Stimulated activated CD8-positive, alpha-beta memory T cell treated with anti-CD3 and anti-CD28 coated beads, Interleukin-15, amount 100 ng/mL, for 48 hours (primary cell): ENCODE results near the gene ZNF526.

Source experiments
- DNase-seq, 2 donors: peaks; one replicate each; pipeline ENCODE4 v3.0.0-alpha.2; 2020; ENCODE audit warnings: low read depth in 2 of 2

The ZNF526 gene

DNA sequence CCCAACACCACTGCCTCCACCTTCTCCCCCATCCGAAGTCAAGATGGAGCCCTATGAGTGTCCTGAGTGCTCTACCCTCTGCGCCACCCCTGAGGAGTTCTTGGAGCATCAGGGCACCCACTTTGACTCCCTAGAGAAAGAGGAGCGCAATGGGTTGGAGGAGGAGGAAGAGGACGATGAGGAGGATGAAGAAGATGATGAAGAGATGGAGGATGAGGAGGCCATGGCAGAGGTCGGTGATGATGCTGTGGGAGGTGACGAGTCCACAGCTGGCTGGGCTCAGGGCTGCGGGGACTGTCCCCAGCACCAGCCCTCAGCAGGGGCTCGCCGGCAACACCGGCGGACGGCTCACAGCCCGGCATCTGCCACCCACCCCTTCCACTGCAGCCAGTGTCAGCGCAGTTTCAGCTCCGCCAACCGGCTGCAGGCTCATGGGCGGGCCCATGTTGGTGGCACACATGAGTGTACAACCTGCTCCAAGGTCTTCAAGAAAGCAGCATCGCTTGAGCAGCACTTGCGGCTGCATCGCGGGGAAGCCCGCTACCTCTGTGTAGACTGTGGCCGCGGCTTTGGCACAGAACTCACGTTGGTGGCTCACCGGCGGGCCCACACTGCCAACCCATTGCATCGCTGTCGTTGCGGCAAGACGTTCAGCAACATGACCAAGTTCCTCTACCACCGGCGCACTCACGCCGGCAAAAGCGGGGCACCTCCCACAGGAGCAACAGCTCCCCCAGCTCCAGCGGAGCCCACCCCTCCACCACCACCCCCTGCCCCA lies 5.0 kb downstream of the ZNF526 start:
- DNase-seq = no peak

DNA sequence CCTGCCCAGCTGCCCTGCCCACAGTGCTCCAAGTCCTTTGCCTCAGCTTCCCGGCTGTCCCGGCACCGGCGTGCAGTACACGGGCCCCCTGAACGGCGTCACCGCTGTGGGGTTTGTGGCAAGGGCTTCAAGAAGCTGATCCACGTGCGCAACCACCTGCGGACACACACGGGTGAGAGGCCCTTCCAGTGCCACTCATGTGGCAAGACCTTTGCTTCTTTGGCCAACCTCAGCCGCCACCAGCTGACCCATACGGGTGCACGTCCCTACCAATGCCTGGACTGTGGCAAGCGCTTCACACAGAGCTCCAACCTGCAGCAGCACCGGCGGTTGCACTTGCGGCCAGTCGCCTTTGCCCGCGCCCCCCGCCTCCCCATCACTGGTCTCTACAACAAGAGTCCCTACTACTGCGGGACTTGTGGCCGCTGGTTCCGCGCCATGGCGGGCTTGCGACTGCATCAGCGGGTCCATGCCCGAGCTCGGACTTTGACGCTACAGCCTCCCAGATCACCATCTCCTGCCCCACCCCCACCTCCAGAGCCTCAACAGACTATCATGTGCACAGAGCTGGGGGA lies 5.7 kb downstream of the ZNF526 start:
- no peak for DNase-seq

DNA sequence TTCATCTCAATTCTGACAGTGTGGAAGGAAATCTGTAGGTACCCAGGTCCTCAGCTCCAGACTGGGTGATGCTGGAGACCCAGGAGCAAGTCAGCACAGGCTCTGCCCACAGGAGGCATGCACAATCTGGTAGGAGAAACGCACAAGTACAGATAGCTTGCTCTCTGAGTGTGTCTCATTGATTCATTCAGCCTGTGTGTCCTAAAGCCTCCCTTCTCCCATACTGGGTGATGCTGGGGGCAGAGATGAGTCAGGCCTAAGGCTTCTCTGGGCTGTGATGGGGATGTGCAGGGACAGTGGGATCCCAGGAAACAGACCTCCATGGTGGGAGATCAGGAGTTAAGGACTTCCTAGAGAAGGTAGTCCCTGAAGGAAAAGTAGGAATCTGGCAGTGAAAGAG lies 6.8 kb downstream of the ZNF526 start:
- DNase-seq = no peak

DNA sequence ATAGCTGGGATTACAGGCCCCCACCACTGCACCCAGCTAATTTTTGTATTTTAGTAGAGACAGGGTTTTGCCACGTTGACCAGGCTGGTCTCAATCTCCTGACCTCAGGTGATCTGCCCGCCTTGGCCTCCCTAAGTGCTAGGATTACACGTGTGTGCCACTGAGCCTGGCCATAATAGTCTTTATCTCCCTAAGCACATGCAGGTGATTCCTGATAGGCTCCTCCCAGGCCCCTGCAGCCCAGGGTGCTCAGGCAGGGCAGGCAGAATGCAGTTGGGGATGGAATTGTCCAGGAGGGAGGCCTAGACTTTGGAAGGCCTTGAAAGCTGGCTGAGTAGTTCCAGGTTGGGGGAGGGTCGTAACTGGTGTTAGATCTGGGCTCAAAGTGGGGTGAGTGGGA lies 8.5 kb downstream of the ZNF526 start:
- DNase-seq = no peak

DNA sequence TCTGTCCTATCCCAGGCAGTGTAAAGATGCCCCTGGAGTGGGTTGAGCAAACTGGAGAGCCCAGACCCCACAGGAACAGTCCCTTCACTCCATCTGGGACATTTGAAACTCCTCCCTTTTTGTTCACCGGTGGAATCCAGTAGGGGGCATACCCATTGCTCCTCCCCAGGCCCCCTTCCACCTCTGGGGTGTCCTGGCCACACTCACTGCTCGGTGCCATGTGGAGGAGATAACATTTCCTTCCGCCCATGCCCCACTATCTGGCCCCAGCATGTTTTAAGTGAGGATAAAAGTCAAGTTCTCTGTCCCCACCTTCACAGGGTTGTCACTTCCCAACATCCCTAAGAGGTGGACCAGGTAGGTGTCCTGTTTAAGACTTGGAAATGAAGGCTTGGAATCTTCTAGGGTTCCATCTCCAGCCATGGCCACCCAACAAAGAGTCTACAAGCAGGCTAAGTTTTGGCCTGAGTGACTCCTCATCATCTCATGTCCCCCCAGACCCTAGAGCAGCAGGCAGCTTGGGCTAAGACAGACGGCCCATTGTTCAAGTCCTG lies 9.3 kb downstream of the ZNF526 start:
- DNase-seq = no peak

DNA sequence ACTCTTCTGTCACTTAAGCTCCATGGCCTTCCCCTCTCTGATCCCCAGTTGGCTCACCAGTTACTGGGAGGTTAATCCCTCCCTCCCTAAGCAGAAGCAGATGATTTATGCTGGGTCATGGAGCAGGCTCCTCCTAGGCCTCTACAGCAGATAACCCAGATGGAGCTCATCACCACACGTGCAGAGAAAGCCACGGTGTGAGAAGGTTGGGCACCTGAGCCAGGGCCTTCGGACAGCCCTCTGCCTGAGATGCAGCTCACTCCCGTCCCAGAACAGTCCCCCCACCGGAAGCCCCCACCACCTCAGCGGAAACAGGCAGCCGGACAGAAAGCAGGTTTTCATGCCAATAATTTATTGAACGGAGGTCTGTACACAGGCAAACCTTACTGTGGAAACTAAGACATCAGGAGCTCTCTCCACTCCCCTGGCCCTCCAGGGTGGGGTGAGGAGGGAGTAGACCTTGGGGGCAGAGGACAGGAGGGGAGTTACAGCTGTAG lies 9.8 kb downstream of the ZNF526 start:
- no peak for DNase-seq

DNA sequence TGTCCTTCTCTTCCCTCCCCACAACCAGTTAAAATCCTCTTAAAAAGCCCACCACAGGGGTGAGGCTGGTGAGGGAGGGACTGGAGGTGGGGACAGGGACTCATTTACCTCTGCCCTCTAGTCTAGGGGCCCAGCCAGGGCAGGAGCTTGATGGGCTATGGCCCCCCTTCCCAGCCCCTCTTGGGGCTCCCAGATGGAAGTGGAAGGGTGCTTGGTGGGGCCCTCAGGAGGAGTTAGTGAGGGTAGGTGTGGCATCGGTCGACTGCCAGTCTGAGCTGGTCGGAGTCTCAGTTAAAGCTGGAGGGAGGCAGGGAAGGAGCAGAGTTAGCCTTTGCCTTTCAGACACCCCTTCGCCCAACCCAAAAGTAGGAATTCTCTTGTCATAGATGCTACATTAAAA lies 10.5 kb downstream of the ZNF526 start:
- no peak for DNase-seq

DNA sequence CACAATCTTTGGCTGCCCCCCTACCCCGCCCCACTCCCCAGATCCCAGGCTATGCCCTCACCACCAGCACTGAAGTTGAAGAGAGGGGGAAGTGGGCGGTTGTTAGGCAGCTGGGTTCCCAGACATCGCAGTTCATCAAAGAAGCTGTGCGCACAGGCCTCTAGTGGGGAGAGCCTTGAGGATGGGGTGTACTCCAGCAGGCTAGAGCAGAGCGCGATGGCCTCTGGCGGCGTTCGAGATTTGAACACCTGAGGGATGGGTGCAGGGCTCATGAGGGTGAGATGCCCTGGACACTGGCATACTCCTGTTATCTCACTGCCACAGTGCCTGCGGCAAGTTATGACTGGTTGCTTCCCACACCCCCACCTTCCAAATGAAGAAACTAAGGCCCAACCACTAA lies 12.3 kb downstream of the ZNF526 start:
- no peak for DNase-seq

DNA sequence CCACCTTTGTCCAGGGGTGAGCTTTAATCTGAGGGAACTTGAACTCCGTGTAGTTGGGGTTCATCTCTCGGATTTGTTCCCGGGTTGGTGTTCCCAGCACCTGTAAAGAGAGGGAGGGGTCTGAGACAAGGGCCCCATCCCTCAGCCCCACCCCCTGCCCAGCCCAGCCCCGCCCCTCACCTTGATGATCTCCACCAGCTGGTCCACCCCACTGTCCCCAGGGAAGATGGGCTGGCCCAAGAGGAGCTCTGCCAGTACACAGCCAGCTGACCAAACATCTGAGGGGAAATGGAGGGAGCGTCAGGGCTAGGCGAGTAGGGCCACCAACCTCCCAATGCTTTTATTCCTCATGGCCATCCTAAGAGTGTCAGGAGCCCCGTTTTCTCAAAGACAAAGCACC lies 13.0 kb downstream of the ZNF526 start:
- DNase-seq = no peak

DNA sequence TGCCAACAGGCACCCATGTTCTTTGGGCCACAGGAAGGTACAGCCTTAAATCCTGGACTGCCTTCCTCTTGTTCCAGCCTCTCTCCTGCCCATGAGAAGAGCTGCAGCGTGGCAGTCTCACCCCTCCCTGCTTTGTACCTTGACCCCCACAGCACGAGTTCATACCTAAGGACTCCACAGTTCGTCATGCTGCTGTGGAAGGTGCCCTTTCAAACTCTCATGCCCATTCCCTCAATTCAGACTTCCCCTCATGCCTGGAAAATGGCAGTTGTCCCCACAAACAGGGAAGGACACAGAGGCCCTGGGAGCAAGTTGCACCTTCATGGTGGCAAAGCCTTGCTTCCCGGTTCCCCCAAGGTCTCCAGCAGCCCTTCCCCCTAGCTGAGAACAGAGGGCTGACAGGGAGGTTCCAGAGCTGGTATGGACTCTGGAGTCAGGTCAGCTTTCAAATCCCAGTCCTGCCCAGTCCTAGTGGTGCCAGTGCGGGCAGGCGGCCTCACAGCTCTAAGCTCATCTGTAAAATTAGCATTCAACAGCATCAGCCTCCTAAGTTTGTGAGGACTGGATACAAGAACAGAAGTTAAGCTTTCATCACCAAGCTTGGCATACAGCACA lies 13.7 kb downstream of the ZNF526 start:
- DNase-seq = no peak

DNA sequence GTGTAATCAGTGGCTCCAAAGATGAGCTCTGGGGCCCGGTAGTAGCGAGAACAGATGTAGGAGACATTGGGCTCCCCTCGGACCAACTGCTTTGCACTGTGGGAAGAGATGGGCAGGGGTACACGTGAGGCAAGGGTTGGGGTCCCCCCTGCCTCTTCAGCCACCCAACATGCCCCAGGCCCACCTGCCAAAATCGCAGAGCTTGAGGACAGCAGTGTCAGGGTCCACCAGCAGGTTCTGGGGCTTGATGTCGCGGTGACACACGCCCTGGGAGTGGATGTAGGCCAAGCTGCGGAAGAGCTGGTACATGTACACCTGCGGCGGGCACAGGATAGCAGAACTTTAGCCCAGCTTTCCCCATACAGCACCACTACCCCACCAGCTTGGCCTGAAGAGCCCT lies 14.3 kb downstream of the ZNF526 start:
- no peak for DNase-seq

DNA sequence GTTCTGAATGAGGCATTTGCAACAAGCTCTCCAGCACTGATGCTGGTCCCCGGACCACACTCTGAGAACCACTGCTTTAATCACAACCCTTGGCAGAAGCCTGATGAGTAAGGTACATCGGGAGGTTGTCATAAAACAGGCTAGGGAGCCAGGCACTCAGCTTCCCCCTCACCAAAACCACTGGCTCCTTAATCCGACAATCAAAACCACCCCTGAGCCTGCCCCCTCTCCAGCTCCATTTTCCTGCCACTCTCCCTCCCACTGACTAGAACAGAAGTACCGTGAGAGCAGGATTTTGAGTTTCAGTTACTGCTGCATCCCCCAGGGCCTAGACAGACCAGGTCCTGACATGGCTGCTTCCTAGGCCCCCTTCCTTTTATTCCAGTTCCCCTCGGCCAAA lies 15.1 kb downstream of the ZNF526 start:
- no peak for DNase-seq

DNA sequence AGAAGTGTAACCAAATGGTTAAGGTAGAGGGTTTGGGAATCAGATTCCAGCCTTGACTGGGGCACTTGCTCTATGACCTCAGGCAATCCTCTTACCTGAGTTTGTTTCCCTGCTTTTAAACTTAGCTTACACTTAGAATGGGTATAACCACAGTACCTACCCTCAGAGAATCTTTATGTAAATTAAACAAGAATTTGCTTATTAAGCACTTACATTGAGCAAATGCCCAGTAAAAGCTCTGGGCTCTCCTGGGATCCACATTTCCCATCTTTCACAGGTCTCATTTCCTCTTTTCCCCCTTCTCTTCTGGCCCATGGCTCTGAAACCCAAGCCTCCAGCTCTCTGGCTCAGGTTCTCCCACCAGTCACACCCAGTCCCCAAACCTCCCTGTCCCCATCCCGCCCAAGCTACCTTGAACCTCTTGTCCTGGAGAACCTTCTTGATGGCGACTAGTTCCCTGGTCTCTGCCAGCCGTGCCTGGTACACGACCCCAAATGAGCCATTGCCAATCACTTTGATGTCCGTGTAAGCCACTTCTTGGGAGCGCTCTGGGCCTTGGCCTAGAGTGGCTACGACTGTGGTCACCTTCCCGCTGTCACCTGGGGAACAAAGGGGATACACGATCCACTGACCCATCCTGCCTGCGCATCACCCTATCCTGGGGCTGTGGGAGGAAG lies 19.6 kb downstream of the ZNF526 start:
- no peak for DNase-seq

DNA sequence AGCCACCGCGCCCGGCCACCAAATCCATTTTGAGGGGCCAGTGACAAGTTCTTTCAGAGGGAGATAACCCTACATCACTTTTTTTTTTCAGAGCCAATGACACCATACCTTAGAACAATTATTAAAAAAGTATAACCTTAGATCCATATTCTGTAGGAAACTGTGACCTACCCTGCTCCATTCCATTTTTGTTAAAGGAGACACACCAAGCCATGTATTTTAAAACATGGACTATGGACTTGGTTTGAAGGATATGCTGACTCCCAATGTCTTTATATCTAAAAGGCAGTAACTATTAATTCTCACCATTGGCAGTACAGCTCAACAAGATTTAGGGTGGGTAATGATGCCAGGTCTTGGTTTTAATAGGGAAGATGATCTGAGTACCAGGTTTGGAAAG lies 21.2 kb downstream of the ZNF526 start:
- no peak for DNase-seq

DNA sequence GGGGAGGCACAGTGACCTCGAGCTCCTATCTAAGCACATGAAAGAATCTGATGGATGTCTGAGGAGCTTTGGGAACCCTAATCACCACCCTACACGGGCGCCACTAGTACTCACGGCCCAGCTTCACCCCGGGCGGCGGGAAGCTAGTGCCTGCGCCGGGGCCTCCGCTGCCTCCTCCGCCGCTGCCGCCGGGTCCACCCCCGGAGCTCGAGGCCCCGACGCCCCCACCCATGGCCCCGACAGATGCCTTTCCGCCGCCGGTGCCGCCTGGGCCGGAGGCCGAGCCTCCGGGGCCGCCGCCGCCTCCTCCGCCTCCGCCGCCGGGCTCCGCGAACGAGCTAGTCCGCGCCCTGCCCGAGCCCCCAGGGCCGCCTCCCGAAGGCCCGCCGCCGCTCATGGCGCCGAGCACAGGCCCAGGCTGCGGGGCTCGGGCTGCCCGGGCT lies 22.0 kb downstream of the ZNF526 start:
- DNase-seq = no peak

DNA sequence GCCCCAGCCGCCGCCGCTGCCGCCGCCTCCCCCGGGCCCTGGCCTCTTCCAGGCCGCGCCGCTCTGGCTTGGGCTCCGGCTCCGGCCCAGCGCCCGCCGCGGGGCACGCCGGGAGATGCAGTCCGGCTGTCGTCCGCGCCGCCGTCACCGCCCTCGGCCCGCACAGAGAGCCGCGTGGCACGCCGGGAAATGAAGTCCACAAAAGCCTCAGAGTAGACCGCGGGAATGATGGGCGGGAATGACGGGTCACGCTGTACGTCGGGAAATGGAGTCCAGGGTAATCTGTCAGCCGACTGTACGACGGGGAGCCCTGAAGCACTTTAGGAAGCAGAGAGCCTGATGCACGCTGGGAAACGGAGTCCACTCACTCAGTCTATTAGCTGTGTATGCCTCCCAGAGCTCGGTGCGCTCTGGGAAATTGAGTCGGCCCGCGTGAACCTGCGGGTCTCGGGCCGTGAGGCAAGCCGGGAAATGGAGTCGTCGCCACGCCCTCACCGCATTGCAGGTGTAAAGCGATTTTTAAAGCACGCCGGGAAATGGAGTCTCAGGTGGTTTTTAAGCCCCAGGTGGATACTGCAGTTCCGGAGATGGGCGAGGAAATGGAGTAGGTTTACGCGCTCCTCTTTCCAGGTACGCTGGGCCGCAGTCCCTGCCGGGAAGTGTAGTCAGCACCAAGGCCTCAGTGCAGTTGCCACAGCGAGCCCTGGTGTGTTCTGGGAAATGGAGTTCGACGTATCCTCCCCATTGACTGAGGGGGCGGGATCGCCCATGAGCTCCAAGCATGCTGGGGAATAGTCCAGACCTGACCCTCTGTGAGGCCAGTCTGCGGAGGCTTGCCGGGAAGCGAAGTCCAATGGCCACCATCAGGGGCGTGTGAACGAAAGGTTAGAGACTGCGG lies 22.6 kb downstream of the ZNF526 start, which contains the start of gene GSK3A:
Gene GSK3A (minus strand): TSS at position 91 of the 898 bp plus-strand sequence. CDS start 137 bp downstream, outside the sequence.
- peak; percentile 91 to 95 for DNase-seq

DNA sequence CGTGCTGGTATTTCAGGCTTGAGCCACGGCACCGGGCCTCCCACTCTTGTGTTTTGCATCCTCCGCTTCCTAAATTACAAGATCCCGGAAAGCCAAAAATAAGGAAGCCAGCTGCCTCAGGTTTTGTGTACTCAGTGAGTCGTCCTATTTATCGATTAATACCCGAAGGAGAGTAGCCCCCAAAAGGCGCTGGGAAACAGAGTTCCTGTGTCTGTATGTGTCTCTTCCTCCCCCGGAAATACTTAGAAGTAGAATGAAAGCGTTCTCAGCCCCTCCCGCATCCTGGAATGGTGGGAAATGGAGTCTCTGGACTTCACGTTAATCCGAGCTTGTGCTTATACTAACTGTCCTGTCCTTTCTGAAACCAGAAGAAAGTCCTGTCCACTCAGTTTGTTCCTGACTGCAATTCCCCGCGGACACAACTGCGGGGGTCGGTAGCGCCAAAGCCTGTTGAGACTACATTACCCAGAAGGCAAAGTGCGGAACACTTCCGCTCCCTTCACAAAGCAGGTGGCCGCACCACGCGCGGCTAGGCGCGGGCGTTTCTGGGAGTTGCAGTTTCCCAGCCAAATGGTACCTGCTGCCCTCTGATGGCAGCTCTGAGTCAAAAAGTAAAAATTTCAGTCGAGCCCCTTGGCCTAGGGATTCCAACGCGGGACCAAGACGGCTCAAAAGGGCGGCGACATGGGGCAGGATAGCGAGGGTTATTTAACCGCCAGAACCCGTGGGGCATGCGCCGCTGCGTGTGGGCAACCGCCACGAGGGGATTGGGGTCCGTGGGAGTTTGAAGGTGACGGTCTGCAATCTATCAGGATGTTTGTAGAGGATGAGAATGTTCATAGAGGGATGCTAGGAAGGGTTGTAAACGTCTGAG lies 24.5 kb downstream of the ZNF526 start:
- DNase-seq = peak; percentile 89 to 91

DNA sequence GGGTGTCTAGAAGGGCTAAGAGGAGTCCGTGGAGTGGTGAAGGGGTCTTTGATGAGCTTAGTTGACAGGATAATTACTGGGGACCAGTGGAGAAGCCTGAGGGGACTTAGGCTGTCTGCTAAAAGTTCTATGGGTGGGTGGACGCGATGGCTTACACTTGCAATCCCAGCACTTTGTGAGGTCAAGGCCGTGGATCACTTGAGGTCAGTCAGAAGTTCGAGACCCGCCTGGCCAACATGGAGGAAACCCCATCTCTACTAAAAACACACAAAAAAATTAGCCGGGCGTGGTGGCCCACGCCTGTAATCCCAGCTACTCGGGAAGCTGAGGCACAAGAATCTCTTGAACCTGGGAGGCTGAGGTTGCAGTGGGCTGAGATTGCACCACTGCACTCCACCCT lies 25.1 kb downstream of the ZNF526 start:
- no peak for DNase-seq

DNA sequence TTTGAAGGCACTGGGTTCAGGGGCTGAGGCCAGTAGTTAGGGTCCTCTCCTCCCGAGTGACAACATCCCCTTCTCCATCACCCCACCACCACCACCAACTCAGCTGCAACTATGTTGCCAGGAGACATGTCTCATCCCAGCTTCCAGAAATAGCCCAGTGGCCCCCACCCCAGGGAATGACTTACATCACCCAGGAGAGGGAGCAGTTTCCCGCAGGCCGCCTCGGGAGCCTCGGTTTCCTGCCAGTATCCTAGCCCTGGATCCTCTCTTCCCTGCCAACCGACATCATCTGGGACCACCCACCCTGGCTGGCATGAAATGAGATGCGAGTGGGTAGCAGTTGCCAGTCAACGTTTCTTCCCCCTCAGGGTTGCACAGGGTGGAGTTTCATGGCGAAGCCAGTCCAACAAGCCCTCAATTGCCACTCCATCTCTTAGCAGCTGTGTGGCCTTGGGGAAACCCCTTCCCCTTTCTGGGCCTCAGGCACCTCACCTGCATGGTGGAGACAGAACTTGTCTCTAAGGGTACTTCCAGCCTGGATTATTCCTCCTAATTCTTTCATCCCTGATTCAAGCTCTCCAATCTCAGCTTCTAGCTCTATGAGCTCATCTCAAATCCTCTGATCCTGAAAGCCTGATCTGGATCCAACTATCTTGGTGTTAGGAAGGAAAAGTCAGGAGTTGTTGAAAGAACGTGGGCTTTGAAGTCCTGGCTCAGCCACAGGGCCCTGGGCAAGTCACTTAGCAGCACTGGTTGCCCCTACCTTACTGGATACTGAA lies 26.2 kb downstream of the ZNF526 start:
- DNase-seq = no peak
